Measurements from ENCODE around the gene GJB6.

Gene GJB6

GRCh38 chr13:20198781-20199180 lies 33.3 kb downstream of the GJB6 start:
- no peak for ATAC-seq

GRCh38 chr13:20197361-20197834 lies 34.7 kb downstream of the GJB6 start:
- ATAC-seq, result peak; percentile 59
- TF ChIP-seq ZNF565 (CRISPR knock-in tag; conservative IDR thresholded peaks at IDR 0.05; ENCODE audit: low read depth), result no peak

More at GRCh38 chr13:20198781-20199180, 33.3 kb downstream of the GJB6 start:
- TF ChIP-seq TSHZ2 (CRISPR knock-in tag; IDR thresholded peaks at IDR 0.05) (no peak), CSDC2 (CRISPR knock-in tag; IDR thresholded peaks at IDR 0.05) (no peak), ZNF70 (CRISPR knock-in tag; IDR thresholded peaks at IDR 0.05) (no peak), BACH2 (CRISPR knock-in tag; IDR thresholded peaks at IDR 0.05; ENCODE audit: borderline replicate concordance) (no peak), RARB (CRISPR knock-in tag; IDR thresholded peaks at IDR 0.05) (no peak), GLIS3 (CRISPR knock-in tag; IDR thresholded peaks at IDR 0.05) (no peak), ZFP30 (CRISPR knock-in tag; IDR thresholded peaks at IDR 0.05) (no peak), TOX (CRISPR knock-in tag; IDR thresholded peaks at IDR 0.05; ENCODE audit: borderline replicate concordance) (no peak), CSRNP3 (CRISPR knock-in tag; IDR thresholded peaks at IDR 0.05) (no peak), SNAI2 (CRISPR knock-in tag; IDR thresholded peaks at IDR 0.05) (no peak), ZNF565 (CRISPR knock-in tag; conservative IDR thresholded peaks at IDR 0.05; ENCODE audit: low read depth) (no peak), ESRRG (CRISPR knock-in tag; IDR thresholded peaks at IDR 0.05) (no peak), OSR1 (CRISPR knock-in tag; IDR thresholded peaks at IDR 0.05) (no peak), ARNTL (CRISPR knock-in tag; IDR thresholded peaks at IDR 0.05; ENCODE audit: borderline replicate concordance, low read depth) (no peak), PATZ1 (CRISPR knock-in tag; IDR thresholded peaks at IDR 0.05; ENCODE audit: borderline replicate concordance) (no peak), CREB5 (CRISPR knock-in tag; IDR thresholded peaks at IDR 0.05; ENCODE audit: low read depth) (no peak), POU6F1 (CRISPR knock-in tag; IDR thresholded peaks at IDR 0.05; ENCODE audit: borderline replicate concordance, low read depth) (no peak)

- no peak for ATAC-seq
- TF ChIP-seq ZNF565 (CRISPR knock-in tag; conservative IDR thresholded peaks at IDR 0.05; ENCODE audit: low read depth), result no peak
- no peak for TF ChIP-seq SNAI2 (CRISPR knock-in tag; IDR thresholded peaks at IDR 0.05)
- no peak for TF ChIP-seq ZC3H10 (CRISPR knock-in tag; IDR thresholded peaks at IDR 0.05)
- TF ChIP-seq CREB5 (CRISPR knock-in tag; IDR thresholded peaks at IDR 0.05; ENCODE audit: low read depth), result no peak
- TF ChIP-seq ARNTL (CRISPR knock-in tag; IDR thresholded peaks at IDR 0.05; ENCODE audit: borderline replicate concordance, low read depth), result no peak
- TF ChIP-seq ZFP30 (CRISPR knock-in tag; IDR thresholded peaks at IDR 0.05), result no peak
- no peak for TF ChIP-seq ZNF70 (CRISPR knock-in tag; IDR thresholded peaks at IDR 0.05)
- TF ChIP-seq RARB (CRISPR knock-in tag; IDR thresholded peaks at IDR 0.05), result no peak
- no peak for TF ChIP-seq BACH2 (CRISPR knock-in tag; IDR thresholded peaks at IDR 0.05; ENCODE audit: borderline replicate concordance)
- no peak for TF ChIP-seq ZFP3 (CRISPR knock-in tag; IDR thresholded peaks at IDR 0.05)
These were observed 36.3 kb downstream of the GJB6 start for GRCh38 chr13:20195801-20196200.

Data from SK-N-SH treated with all-trans-retinoic acid at 6 μM for 48 hours (cell line).